Uterus (tissue), 2 donors: Measurements from ENCODE around the gene EPS8L2.

Source experiments
- POLR2A ChIP-seq, 2 donors: fragments of 450-650 bp; IDR thresholded peaks; one replicate each; pipeline ENCODE4 v1.6.1; 2016; ENCODE audit warnings: antibody characterized with exemption in 2 of 2, mild to moderate bottlenecking in 1 of 2, moderate library complexity in 1 of 2
- TF ChIP-seq, protein P1 (sequence below), 4 experiments: fragments of 200-600 bp in 2 of 4; fragments of 450-650 bp in 2 of 4; sonication (generic) in 2 of 4; IDR thresholded peaks; one replicate each; pipeline ENCODE4 v1.5.1; 2016 to 2019; ENCODE audit warnings: antibody characterized with exemption in 4 of 4, mild to moderate bottlenecking in 2 of 4, moderate library complexity in 1 of 4

DNA sequence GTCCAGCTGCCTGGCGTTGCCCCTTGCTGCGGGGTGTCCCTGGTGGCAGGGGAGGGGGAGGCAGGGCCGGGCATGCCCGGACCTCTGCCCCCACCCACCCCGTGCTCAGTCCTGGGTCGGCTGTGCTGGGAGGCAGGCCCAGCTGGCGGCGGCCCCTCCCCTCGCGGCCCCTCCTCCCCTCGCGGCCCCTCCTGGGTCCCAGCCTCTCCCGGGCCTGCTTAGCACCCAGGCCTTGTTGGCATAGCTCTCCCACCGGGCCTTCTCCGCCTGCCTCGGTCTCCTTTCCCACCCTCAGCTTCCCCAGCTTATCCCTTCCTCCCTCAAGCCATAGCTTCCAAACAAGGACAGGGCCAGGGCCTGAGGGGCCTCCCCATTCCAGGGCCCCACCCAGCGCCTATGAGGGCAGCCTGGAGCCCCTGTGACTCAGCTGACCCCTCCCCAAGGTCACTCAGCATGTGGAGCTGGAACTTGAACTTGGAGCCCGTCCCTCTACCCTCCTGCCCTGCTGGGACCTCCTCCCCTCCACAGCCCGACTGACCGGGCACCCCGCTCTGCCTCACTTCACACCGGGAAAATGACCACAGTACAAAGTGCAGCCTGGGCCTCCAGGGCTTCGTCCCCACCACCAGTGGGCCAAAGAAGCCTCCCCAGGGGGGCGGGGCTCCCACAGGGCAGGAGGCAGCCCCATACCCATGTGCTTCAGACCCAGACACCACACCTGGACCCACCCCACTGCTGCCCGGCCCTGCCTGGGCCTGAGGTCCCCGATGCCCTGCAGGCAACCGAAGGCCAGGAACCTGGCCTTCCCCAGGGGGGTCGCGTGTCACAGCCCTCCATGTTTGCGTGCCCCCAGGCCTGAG is 1.2 kb downstream of the EPS8L2 start:
- TF ChIP-seq, protein P1, sequence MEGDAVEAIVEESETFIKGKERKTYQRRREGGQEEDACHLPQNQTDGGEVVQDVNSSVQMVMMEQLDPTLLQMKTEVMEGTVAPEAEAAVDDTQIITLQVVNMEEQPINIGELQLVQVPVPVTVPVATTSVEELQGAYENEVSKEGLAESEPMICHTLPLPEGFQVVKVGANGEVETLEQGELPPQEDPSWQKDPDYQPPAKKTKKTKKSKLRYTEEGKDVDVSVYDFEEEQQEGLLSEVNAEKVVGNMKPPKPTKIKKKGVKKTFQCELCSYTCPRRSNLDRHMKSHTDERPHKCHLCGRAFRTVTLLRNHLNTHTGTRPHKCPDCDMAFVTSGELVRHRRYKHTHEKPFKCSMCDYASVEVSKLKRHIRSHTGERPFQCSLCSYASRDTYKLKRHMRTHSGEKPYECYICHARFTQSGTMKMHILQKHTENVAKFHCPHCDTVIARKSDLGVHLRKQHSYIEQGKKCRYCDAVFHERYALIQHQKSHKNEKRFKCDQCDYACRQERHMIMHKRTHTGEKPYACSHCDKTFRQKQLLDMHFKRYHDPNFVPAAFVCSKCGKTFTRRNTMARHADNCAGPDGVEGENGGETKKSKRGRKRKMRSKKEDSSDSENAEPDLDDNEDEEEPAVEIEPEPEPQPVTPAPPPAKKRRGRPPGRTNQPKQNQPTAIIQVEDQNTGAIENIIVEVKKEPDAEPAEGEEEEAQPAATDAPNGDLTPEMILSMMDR (IDR thresholded peaks at IDR 0.05): no peak
- TF ChIP-seq POLR2A (IDR thresholded peaks at IDR 0.05): no peak
